K562 (cell line): Measurements from ENCODE around the gene PRR15L. TPM values are rescaled to one million over a fixed set of nuclear protein-coding genes. Genes with fewer than 3 reads are reported as not detected.

Experiments used
- HDAC2 ChIP-seq: fragments of 450-650 bp; IDR thresholded peaks from 2 replicates; pipeline ENCODE4 v1.6.1; 2016; ENCODE audit warnings: mild to moderate bottlenecking
- NR1H2 ChIP-seq: sonication (generic); formaldehyde crosslinking; IDR thresholded peaks from 2 replicates; pipeline ENCODE4 v1.4.0; 2020; ENCODE audit warnings: mild to moderate bottlenecking, missing genetic modification reagents
- NRF1 ChIP-seq, 2 experiments: fragments of 450-650 bp; IDR thresholded peaks in 1 of 2; conservative IDR thresholded peaks in 1 of 2; 2 replicates each; pipeline ENCODE4 v1.6.1; 2014; ENCODE audit warnings: mild to moderate bottlenecking in 2 of 2
- RBM14 ChIP-seq: fragments of 200-400 bp; formaldehyde crosslinking; IDR thresholded peaks from 2 replicates; pipeline ENCODE4 v1.6.1; 2018; ENCODE audit warnings: low read depth, mild to moderate bottlenecking, low read length, moderate library complexity, borderline replicate concordance; ENCODE audit not compliant: insufficient read depth
- SMAD2 ChIP-seq: fragments of 150-350 bp; IDR thresholded peaks from 2 replicates; pipeline ENCODE4 v1.6.1; 2014; ENCODE audit warnings: low read depth, mild to moderate bottlenecking, low read length
- SNIP1 ChIP-seq: fragments of 450-650 bp; IDR thresholded peaks from 2 replicates; pipeline ENCODE4 v1.7.1; 2017; ENCODE audit warnings: low read depth, mild to moderate bottlenecking
- XRCC5 ChIP-seq: fragments of 200-400 bp; formaldehyde crosslinking; IDR thresholded peaks from 2 replicates; pipeline ENCODE4 v1.6.1; 2017; ENCODE audit warnings: low read depth, mild to moderate bottlenecking, low read length
- ZNF146 ChIP-seq: IDR thresholded peaks from one replicate; pipeline ENCODE4 v1.6.1; 2018; ENCODE audit warnings: missing compliant biosample characterization; ENCODE audit not compliant: unreplicated experiment
- ZNF77 ChIP-seq: fragments of 250-450 bp; sonication (Bioruptor Pico); IDR thresholded peaks from 2 replicates; pipeline ENCODE4 v1.5.0; 2020
- ZNF778 ChIP-seq: fragments of 450-650 bp; formaldehyde crosslinking; IDR thresholded peaks from 2 replicates; pipeline ENCODE4 v1.4.0; 2020; ENCODE audit warnings: mild to moderate bottlenecking, moderate library complexity
- ZSCAN32 ChIP-seq: fragments of 450-650 bp; formaldehyde crosslinking; IDR thresholded peaks from 2 replicates; pipeline ENCODE4 v1.4.0; 2020; ENCODE audit warnings: mild to moderate bottlenecking, moderate library complexity
- polyA plus RNA-seq, 8 experiments: library from polyadenylated mRNA; depleted of rRNA in 4 of 8; stranded (reverse) in 5 of 8; unstranded in 3 of 8; fragments of >200 nt; fragmentation: Nextera tagmentation in 2 of 8; fragmentation: Illumina TruSeq in 1 of 8; extraction: Ambion mirVana in 2 of 8; extraction: Trizol in 1 of 8; gene quantifications; 2 replicates each; pipeline versions ENCODE4 v1.2.1 to v1.2.3, GENCODE V29; 2011 to 2014; ENCODE audit warnings: inconsistent platforms in 1 of 8, missing spikeins in 1 of 8
- total RNA-seq, 7 experiments: library from RNA; depleted of rRNA in 6 of 7; stranded (reverse); fragments of >200 nt in 6 of 7; fragmentation: Illumina TruSeq in 2 of 7; extraction: Trizol in 2 of 7; gene quantifications; 2 replicates each; pipeline versions ENCODE4 v1.2.1 to v1.2.3, GENCODE V29; 2011 to 2021; ENCODE audit warnings: low replicate concordance in 1 of 7
- TF ChIP-seq, protein P1 (sequence below): sonication (generic); formaldehyde crosslinking; IDR thresholded peaks from 2 replicates; pipeline ENCODE4 v1.8.1; 2023; ENCODE audit warnings: mild to moderate bottlenecking, missing genetic modification reagents
- TF ChIP-seq, protein P2 (sequence below): fragments of 200-400 bp; formaldehyde crosslinking; IDR thresholded peaks from 2 replicates; pipeline ENCODE4 v1.6.1; 2017; ENCODE audit warnings: mild to moderate bottlenecking, low read depth, low read length, moderate library complexity
- TF ChIP-seq, protein P3 (sequence below), 2 experiments: fragments of 150-350 bp in 1 of 2; IDR thresholded peaks; 2 replicates each; pipeline ENCODE4 v1.6.1; 2012 to 2016; ENCODE audit warnings: low read depth in 2 of 2, low read length in 2 of 2, mild to moderate bottlenecking in 1 of 2, moderate library complexity in 1 of 2
- TF ChIP-seq, protein P4 (sequence below): fragments of 250-450 bp; sonication (Bioruptor Pico); IDR thresholded peaks from 2 replicates; pipeline ENCODE4 v1.8.0; 2022; ENCODE audit warnings: inconsistent platforms, mild to moderate bottlenecking, moderate library complexity, borderline replicate concordance
- TF ChIP-seq, protein P5 (sequence below): fragments of 450-650 bp; IDR thresholded peaks from 2 replicates; pipeline ENCODE4 v1.7.0; 2016; ENCODE audit warnings: borderline replicate concordance

The PRR15L gene
- total and polyA plus RNA-seq, 9 of the 15 experiments (the other 6 are each of a cell fraction or from before 2014, with no cell fraction given): 0.03 TPM; not detected in 8

DNA sequence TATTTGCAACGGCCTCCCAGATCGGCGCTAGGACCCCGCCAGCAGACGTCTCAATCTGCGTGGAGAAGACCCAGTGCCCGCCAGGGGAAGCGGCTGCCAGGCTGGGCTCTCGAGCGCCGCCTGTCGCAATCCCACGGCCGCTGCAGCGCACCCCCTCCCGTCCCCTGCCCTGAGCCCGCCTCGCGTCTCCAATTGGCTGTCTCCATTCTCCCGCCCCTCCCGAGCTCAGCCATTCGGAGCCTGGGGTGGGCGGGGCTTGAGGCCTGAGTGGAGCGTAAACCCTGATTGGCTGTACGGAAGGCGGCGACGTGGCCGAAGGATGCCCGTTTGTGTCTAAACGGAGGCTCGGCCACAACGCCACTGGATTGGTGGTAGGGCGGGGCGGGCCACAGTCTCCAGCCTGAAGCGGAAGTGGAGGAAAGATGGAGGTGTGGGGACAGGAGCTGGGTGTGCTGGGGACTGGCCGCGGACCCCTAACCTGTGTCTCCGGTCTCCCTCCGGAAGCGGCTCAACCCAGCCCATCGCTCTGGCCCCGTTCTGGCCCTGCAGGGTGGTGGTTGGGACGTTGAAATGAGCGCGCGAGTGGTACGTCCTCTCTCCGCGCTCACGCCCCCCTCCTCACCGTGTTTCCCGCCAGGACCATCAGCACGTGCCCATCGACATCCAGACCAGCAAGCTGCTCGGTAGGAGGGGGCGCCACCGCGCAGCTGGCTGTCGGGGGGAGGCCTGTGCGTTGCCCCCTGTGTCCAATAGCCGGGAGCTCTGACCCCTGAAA lies 13.2 kb upstream of the PRR15L start, which contains the start of gene CDK5RAP3 (continued):
- TF ChIP-seq NRF1 (conservative IDR thresholded peaks at IDR 0.05 in 1 of 2, IDR thresholded peaks at IDR 0.05 in 1 of 2): peak; percentile 82 to 84
- TF ChIP-seq HDAC2: peak; percentile 92; the same call in 1 of the 2 replicates
- TF ChIP-seq, protein P1, sequence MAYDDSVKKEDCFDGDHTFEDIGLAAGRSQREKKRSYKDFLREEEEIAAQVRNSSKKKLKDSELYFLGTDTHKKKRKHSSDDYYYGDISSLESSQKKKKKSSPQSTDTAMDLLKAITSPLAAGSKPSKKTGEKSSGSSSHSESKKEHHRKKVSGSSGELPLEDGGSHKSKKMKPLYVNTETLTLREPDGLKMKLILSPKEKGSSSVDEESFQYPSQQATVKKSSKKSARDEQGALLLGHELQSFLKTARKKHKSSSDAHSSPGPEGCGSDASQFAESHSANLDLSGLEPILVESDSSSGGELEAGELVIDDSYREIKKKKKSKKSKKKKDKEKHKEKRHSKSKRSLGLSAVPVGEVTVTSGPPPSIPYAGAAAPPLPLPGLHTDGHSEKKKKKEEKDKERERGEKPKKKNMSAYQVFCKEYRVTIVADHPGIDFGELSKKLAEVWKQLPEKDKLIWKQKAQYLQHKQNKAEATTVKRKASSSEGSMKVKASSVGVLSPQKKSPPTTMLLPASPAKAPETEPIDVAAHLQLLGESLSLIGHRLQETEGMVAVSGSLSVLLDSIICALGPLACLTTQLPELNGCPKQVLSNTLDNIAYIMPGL (CRISPR knock-in tag): 0 out of 2 replicates have a peak, but pooled peaks have one; percentile 85
- TF ChIP-seq ZNF146 (CRISPR knock-in tag): no peak
- no peak for TF ChIP-seq ZNF778 (CRISPR knock-in tag)
- TF ChIP-seq, protein P2, sequence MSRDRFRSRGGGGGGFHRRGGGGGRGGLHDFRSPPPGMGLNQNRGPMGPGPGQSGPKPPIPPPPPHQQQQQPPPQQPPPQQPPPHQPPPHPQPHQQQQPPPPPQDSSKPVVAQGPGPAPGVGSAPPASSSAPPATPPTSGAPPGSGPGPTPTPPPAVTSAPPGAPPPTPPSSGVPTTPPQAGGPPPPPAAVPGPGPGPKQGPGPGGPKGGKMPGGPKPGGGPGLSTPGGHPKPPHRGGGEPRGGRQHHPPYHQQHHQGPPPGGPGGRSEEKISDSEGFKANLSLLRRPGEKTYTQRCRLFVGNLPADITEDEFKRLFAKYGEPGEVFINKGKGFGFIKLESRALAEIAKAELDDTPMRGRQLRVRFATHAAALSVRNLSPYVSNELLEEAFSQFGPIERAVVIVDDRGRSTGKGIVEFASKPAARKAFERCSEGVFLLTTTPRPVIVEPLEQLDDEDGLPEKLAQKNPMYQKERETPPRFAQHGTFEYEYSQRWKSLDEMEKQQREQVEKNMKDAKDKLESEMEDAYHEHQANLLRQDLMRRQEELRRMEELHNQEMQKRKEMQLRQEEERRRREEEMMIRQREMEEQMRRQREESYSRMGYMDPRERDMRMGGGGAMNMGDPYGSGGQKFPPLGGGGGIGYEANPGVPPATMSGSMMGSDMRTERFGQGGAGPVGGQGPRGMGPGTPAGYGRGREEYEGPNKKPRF: no peak
- 0 out of 2 replicates have a peak, but pooled peaks have one; percentile 59 for TF ChIP-seq RBM14
- peak; percentile 89 for TF ChIP-seq XRCC5
- TF ChIP-seq ZSCAN32 (CRISPR knock-in tag): no peak
- TF ChIP-seq ZNF77 (CRISPR knock-in tag): no peak
- TF ChIP-seq, protein P3, sequence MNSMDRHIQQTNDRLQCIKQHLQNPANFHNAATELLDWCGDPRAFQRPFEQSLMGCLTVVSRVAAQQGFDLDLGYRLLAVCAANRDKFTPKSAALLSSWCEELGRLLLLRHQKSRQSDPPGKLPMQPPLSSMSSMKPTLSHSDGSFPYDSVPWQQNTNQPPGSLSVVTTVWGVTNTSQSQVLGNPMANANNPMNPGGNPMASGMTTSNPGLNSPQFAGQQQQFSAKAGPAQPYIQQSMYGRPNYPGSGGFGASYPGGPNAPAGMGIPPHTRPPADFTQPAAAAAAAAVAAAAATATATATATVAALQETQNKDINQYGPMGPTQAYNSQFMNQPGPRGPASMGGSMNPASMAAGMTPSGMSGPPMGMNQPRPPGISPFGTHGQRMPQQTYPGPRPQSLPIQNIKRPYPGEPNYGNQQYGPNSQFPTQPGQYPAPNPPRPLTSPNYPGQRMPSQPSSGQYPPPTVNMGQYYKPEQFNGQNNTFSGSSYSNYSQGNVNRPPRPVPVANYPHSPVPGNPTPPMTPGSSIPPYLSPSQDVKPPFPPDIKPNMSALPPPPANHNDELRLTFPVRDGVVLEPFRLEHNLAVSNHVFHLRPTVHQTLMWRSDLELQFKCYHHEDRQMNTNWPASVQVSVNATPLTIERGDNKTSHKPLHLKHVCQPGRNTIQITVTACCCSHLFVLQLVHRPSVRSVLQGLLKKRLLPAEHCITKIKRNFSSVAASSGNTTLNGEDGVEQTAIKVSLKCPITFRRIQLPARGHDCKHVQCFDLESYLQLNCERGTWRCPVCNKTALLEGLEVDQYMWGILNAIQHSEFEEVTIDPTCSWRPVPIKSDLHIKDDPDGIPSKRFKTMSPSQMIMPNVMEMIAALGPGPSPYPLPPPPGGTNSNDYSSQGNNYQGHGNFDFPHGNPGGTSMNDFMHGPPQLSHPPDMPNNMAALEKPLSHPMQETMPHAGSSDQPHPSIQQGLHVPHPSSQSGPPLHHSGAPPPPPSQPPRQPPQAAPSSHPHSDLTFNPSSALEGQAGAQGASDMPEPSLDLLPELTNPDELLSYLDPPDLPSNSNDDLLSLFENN (IDR thresholded peaks at IDR 0.05; ENCODE audit: low read depth in 2 of 2, low read length in 2 of 2): no peak
- TF ChIP-seq, protein P4, sequence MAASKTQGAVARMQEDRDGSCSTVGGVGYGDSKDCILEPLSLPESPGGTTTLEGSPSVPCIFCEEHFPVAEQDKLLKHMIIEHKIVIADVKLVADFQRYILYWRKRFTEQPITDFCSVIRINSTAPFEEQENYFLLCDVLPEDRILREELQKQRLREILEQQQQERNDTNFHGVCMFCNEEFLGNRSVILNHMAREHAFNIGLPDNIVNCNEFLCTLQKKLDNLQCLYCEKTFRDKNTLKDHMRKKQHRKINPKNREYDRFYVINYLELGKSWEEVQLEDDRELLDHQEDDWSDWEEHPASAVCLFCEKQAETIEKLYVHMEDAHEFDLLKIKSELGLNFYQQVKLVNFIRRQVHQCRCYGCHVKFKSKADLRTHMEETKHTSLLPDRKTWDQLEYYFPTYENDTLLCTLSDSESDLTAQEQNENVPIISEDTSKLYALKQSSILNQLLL (CRISPR knock-in tag): no peak
- no peak for TF ChIP-seq SNIP1
- TF ChIP-seq NR1H2 (CRISPR knock-in tag): no peak
- TF ChIP-seq, protein P5, sequence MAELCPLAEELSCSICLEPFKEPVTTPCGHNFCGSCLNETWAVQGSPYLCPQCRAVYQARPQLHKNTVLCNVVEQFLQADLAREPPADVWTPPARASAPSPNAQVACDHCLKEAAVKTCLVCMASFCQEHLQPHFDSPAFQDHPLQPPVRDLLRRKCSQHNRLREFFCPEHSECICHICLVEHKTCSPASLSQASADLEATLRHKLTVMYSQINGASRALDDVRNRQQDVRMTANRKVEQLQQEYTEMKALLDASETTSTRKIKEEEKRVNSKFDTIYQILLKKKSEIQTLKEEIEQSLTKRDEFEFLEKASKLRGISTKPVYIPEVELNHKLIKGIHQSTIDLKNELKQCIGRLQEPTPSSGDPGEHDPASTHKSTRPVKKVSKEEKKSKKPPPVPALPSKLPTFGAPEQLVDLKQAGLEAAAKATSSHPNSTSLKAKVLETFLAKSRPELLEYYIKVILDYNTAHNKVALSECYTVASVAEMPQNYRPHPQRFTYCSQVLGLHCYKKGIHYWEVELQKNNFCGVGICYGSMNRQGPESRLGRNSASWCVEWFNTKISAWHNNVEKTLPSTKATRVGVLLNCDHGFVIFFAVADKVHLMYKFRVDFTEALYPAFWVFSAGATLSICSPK: no peak
- no peak for TF ChIP-seq SMAD2
